Measurements from ENCODE around the gene HOXA13. TPM values are rescaled to one million over a fixed set of nuclear protein-coding genes. Genes with fewer than 3 reads are reported as not detected.
A peak's percentile ranks its signal among the peaks of the same experiment; 100 is the strongest.

The HOXA13 gene
- total RNA-seq, 1 donor = 1.3 TPM

DNA sequence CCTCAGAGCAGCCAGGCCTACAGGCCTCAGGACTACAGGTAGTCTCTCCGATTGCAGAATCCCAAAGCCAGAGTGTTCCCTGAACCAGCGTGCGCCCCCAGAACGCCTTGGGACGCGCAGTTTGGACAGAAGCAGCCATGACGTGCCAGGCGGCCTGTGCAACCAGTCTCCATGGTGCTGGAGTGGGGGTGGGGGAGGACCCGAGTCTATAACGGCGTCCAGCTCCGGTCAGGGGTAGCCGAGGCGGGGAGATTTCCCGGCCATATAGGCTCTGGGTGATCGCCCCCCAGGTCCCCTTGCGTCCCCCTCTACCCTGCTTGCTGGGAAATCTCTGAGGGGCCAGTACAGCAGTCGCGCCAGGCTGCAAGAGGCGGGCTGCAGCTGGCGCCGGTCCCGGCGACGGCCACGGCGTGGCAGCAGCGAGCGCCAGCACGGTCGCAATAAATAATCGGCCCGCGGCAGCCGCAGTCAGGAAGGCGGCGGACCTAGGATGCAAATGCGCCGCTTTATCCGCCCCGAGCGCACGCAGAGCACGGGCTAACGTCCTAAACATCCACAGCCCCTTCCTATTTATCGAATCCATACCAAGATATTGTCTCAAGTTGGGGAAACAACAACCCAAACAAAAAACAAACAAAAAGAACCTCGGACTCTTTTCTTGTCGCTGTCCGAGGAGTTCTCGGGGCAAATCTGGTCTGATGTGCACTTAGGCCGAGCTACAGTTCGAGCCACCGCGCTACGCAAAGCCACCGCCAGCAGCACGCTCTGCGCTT lies 49.1 kb downstream of the HOXA13 start:
- TF ChIP-seq, protein P1, sequence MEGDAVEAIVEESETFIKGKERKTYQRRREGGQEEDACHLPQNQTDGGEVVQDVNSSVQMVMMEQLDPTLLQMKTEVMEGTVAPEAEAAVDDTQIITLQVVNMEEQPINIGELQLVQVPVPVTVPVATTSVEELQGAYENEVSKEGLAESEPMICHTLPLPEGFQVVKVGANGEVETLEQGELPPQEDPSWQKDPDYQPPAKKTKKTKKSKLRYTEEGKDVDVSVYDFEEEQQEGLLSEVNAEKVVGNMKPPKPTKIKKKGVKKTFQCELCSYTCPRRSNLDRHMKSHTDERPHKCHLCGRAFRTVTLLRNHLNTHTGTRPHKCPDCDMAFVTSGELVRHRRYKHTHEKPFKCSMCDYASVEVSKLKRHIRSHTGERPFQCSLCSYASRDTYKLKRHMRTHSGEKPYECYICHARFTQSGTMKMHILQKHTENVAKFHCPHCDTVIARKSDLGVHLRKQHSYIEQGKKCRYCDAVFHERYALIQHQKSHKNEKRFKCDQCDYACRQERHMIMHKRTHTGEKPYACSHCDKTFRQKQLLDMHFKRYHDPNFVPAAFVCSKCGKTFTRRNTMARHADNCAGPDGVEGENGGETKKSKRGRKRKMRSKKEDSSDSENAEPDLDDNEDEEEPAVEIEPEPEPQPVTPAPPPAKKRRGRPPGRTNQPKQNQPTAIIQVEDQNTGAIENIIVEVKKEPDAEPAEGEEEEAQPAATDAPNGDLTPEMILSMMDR (IDR thresholded peaks at IDR 0.05; ENCODE audit: insufficient read depth, low read depth, low read length) = peak; percentile 80
- peak; percentile 77 for DNase-seq (ENCODE audit: low read depth)
- peak overlapping the region; percentile 77 for H3K4me3 ChIP-seq (ENCODE audit: low read depth, low read length)

DNA sequence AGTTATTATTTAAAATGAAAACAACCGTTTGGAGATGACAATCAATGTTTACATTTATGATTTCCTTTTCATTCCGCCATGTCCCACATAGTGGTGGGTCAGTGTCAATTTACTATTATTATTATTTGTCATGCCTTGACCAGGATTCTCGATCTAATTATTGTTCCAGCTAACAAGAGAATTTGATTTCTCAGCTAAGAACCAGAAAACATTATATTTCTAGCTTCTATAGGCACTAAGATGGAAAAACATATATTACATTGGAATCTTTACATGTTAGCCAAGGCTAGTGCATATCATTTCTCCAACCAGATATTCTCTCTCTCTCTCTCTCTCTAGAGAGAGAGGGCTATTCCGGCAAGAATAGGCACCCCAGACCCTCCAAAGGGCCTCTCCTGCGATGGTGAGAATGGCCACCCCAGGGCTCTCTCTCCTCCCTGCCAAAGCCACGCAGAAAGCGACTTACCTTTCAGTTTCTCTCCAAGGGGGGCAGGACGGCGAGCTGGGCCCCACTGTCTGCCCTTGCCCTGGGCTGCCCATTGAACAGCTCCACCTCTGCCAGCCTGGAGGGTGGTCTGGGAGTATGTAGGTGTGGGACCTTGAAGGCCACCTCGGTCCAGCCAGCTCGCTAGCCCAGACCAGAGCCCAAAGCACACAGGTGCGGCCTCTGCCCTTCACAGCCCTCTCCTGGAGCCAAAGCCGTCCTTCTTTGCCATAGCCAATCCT lies 49.9 kb downstream of the HOXA13 start:
- DNase-seq (ENCODE audit: low read depth) = no peak
- peak overlapping the region; percentile 77 for H3K4me3 ChIP-seq (ENCODE audit: low read depth, low read length)
- TF ChIP-seq, protein P1 (IDR thresholded peaks at IDR 0.05; ENCODE audit: insufficient read depth, low read depth, low read length) = no peak

DNA sequence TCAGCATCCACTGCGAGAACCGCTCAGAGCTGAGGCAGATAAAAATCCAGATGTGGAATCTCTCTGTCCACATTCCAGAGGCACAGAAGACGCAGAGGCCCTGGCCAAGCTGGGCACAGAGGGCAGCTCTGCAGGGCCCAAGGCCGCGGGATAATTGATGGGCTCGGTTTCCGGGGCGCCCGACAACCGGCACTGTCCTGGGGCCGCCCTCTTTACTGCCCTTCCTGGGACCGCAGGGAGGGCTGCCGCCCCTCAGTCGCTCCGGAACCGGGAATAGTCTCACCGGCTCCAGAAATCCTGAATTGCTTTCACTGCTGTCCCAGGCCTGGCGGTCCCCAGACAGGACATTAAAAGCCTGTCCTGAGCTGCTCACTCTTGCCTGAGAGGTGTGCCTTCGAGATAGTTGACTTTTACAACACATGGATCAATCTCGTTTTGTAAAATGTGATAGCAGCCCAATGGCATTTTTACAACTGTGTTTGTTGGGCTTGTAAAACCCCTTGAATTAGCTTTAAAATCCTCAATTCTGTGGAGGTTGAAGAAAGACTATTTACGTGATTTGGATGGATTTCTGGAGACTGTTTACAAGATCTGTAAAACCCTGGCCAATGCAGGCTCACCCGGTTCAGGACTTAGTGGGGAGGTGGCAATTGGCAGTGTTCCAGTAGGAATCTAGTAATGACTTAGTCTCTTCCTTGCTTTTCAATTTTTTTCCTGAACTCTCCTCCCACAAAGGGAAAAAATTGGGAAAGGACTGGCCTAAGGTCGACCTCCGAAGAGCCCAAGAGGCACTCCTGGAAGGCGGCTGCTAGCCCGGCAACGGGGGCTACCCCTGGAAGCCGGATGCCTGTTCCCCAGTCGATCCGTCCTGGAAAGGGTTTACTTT lies 50.9 kb downstream of the HOXA13 start:
- peak overlapping the region; percentile 77 for H3K4me3 ChIP-seq (ENCODE audit: low read depth, low read length)
- DNase-seq (ENCODE audit: low read depth) = peak; percentile 64
- TF ChIP-seq, protein P1 (IDR thresholded peaks at IDR 0.05; ENCODE audit: insufficient read depth, low read depth, low read length) = no peak

DNA sequence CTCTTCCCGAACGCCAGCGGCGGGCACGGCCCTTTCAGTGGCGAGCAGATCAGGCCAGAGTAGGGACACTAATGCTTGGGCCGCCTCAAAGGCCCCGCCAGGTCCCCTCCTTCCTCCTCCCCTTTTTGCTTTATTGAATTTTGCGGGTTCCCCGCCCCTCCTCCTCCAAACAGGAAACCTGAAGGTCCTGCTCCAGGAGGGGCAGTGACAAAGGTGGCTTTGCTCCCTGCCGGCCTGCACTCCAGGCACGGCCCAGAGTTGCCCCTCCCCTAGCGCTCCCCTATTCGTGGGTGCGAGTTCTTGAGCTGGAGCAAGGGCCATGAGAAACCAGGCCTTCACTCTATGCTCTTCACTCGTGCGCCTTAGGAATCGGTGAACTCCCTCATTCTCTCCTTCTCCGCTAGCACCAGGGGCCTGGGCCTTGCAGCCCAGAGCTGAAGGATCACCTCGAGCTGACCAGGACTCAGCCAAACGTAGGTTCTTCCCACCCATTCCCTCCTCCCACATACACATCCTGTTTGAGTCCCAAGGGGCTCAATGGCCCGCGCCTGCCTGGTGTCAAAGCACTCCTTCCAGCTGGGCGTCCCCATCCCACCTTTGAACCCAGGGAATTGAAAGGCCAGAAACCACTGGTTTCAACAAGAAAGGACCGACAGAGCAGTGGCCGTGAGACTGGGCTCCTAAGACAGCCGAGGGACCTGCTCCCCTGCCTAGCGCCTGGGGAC lies 51.7 kb downstream of the HOXA13 start:
- TF ChIP-seq, protein P1 (IDR thresholded peaks at IDR 0.05; ENCODE audit: insufficient read depth, low read depth, low read length) = no peak
- peak overlapping the region; percentile 77 for H3K4me3 ChIP-seq (ENCODE audit: low read depth, low read length)
- DNase-seq (ENCODE audit: low read depth) = peak; percentile 66

DNA sequence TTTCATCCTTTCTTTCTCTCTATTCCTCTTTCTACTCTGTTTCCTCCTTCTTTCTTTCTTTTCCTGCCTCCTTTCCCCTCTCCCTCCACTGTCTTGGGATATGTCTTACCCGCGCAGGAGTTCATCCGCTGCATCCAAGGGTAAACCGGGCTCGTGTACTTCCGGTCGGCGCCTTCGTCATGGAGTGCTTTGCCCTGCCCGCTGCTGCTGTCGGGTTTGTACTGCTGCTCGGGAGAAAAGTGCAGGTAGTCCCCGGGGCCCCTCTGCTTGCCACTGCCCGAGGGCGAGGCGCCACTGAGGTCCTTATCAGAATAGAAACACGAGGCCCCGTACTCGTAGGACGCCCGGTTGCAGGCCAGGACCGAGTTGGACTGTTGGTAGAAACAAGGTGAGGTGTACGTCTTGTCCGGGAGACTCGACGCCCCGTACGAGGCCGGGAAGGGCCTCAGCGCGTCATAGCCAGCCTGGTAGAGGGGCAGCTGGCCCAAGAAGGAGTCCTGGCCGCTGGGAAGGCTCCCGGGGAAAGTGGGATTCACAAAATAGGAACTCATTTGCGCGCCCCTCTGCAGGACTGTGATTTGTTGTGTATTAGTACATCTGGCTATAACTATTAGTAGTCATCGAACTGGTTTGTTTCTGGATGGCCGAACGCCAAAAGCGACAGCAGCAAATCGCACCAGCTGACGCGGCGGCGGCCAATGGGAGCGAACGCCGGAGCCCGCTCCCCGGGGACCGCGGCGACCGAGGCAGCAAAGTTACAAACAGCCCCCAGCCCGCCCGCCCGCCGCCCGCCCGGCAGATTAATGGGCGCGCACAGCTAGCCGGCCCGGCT lies 52.5 kb downstream of the HOXA13 start, which contains the start of gene HOXA6:
Gene HOXA6 (minus strand): TSS at position 576 of the 832 bp plus-strand sequence. CDS start 25 bp downstream, at position 551.
- TF ChIP-seq, protein P1 (IDR thresholded peaks at IDR 0.05; ENCODE audit: insufficient read depth, low read depth, low read length) = no peak
- H3K4me3 ChIP-seq (ENCODE audit: low read depth, low read length) = peak within 1 kb of the TSS; percentile 77
- DNase-seq (ENCODE audit: low read depth) = peak; percentile 61
